ENCODE results near the gene DAZAP1. TPM values are rescaled to one million over a fixed set of nuclear protein-coding genes. Genes with fewer than 3 reads are reported as not detected.

The DAZAP1 gene
- total and polyA plus RNA-seq, 2 experiments from 2014 or later, result 11.0 to 56.6 TPM

DNA sequence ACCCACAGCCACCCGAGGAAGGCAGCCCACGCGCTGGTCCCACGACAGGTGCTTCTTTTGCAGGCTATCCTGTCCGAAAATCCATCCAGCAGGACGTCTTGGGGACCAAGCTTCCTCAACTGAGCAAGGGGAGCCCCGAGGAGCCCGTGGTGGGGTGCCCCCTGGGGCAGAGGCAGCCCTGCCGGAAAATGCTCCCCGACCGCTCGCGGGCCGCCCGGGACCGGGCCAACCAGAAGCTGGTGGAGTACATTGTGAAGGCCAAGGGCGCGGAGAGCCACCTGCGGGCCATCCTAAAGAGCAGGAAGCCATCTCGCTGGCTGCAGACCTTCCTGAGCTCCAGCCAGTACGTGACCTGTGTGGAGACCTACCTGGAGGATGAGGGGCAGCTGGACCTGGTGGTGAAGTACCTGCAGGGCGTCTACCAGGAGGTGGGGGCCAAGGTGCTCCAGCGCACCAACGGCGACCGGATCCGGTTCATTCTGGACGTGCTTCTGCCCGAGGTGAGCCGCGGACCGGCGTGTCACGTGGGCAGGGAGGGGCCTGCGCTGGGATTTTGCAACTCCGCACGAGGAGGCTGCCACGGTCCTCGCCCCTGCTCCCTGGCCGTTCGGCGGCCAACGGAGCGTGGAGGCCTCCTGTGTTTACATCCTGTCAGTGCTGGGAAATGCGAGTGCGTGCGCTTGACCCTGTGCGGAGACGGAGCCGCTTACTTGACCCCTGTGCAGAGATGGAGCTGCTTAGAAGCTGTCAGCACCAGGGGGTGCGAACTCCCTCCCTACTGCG, 36.6 kb upstream of the DAZAP1 start:
- H2AFZ ChIP-seq, result no peak overlapping the region
- no peaks in the 10 kb centered on the region for H3K79me2 ChIP-seq (ENCODE audit: insufficient read depth)
- WGBS, 2 experiments (ENCODE audit: low coverage in 1 of 2, low lambda C conversion rate in 2 of 2, missing lambda C conversion rate in 2 of 2), result 95 to 97% methylated on average over 49 to 52 of the region's 52 CpGs
- no peaks in the 10 kb centered on the region for H3K27me3 ChIP-seq (replicated peaks; ENCODE audit: insufficient read depth)
- H3K9me2 ChIP-seq (ENCODE audit: insufficient read depth), result no peaks in the 10 kb centered on the region
- H3K4me1 ChIP-seq (ENCODE audit: insufficient read depth), result no peaks in the 10 kb centered on the region
- no peaks in the 10 kb centered on the region for H4K20me1 ChIP-seq (ENCODE audit: insufficient read depth)
- no peak for DNase-seq
- no peak overlapping the region for H3K9ac ChIP-seq
- peaks cover 8% of the 10 kb centered on the region; the same call in 1 of the 2 replicates for H3K36me3 ChIP-seq (ENCODE audit: low read depth)
- in situ Hi-C loops (cut with MboI), result no loop called here
- TF ChIP-seq EZH2phosphoT487 (IDR thresholded peaks at IDR 0.05; ENCODE audit: insufficient read depth, low read depth) (no peak), EZH2 (IDR thresholded peaks at IDR 0.05; ENCODE audit: insufficient read depth, poor library complexity, severe bottlenecking) (no peak)
- no peak overlapping the region for H3K27ac ChIP-seq
- no peak overlapping the region for H3K4me2 ChIP-seq (ENCODE audit: unreplicated experiment)
- no peaks in the 10 kb centered on the region for H3F3A ChIP-seq (ENCODE audit: insufficient read depth)
- no peaks in the 10 kb centered on the region for H3K9me3 ChIP-seq (ENCODE audit: low read depth)
- H3K4me3 ChIP-seq, result no peak overlapping the region

DNA sequence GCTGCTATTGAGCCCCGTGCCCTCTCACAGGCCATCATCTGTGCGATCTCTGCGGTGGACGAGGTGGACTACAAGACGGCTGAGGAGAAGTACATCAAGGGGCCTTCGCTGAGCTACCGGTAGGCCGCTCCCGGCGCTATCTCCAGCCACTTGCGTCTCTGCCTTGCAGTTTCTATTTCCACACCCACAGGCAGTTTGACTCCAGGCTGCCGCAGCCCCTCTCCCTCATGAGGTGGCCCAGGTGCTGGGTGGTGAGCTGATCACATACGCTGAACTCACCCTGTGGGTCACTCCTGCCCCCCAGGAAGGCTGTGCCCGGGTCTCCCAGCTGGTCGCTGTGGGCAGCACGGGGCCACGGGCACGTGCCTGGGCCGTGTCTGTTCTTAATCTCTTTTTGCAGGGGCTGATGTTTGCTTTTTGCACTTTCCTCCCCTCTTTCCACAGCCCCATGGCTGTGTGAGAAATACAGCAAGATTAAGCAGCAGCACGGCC, 34.3 kb upstream of the DAZAP1 start:
- H3K9ac ChIP-seq, result no peak overlapping the region
- no peaks in the 10 kb centered on the region for H3K79me2 ChIP-seq (ENCODE audit: insufficient read depth)
- H4K20me1 ChIP-seq (ENCODE audit: insufficient read depth), result no peaks in the 10 kb centered on the region
- H3K27me3 ChIP-seq (replicated peaks; ENCODE audit: insufficient read depth), result no peaks in the 10 kb centered on the region
- no peak overlapping the region for H3K4me2 ChIP-seq (ENCODE audit: unreplicated experiment)
- H3K9me2 ChIP-seq (ENCODE audit: insufficient read depth), result no peaks in the 10 kb centered on the region
- peaks cover 7% of the 10 kb centered on the region; the same call in 1 of the 2 replicates for H3K36me3 ChIP-seq (ENCODE audit: low read depth)
- no peaks in the 10 kb centered on the region for H3K9me3 ChIP-seq (ENCODE audit: low read depth)
- no peak overlapping the region for H2AFZ ChIP-seq
- H3K4me1 ChIP-seq (ENCODE audit: insufficient read depth), result no peaks in the 10 kb centered on the region
- WGBS, 2 experiments (ENCODE audit: low coverage in 1 of 2, low lambda C conversion rate in 2 of 2, missing lambda C conversion rate in 2 of 2), result 91 to 93% methylated on average over 20 of the region's 20 CpGs
- no peak for DNase-seq
- H3K27ac ChIP-seq, result no peak overlapping the region
- no peaks in the 10 kb centered on the region for H3F3A ChIP-seq (ENCODE audit: insufficient read depth)
- no peak overlapping the region for H3K4me3 ChIP-seq
- in situ Hi-C loops (cut with MboI), result no loop called here
- TF ChIP-seq EZH2phosphoT487 (IDR thresholded peaks at IDR 0.05; ENCODE audit: insufficient read depth, low read depth) (no peak), EZH2 (IDR thresholded peaks at IDR 0.05; ENCODE audit: insufficient read depth, poor library complexity, severe bottlenecking) (no peak)

DNA sequence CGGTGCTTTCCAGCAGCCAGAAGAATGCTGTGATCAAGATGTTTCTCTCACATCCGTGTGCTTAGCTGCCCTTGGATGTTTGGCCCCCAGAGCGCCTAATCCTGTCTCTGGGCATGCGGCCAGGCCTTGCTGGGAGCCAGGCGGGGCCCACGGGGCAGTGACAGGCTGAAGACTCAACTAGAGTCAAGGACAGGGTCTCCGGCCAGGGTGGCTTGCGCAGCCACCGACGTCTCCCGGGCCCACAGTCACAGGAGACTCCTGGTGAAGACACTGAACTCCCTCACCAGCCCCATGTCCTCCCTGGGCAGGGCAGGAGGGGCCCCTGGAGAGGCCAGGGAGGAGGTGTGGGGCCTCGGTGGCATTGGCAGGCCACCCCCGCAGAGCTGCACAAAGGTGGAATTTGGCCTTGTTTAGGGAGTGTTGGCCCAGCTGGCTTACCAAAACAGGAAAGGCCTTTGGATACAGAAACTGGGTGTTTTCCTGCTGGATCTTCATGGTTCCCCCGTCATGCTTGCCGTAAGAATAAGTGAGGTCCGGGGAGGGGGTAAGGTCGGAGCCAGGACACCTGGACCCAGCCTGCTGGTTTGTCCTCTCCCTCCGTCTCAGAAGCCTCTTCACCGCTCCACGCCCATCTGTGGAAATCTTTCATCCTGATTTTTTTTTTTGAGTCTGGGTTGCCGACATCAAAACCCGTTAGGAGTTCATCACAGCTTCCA, 33.7 kb upstream of the DAZAP1 start:
- no peak overlapping the region for H3K27ac ChIP-seq
- no peak overlapping the region for H3K4me3 ChIP-seq
- no peaks in the 10 kb centered on the region for H3K9me2 ChIP-seq (ENCODE audit: insufficient read depth)
- no peaks in the 10 kb centered on the region for H4K20me1 ChIP-seq (ENCODE audit: insufficient read depth)
- no peaks in the 10 kb centered on the region for H3K4me1 ChIP-seq (ENCODE audit: insufficient read depth)
- peaks cover 7% of the 10 kb centered on the region; the same call in 1 of the 2 replicates for H3K36me3 ChIP-seq (ENCODE audit: low read depth)
- no peak overlapping the region for H2AFZ ChIP-seq
- WGBS, 2 experiments (ENCODE audit: low coverage in 1 of 2, low lambda C conversion rate in 2 of 2, missing lambda C conversion rate in 2 of 2), result 80 to 81% methylated on average over 21 to 22 of the region's 22 CpGs
- no peak overlapping the region for H3K4me2 ChIP-seq (ENCODE audit: unreplicated experiment)
- H3K9ac ChIP-seq, result no peak overlapping the region
- in situ Hi-C loops (cut with MboI), result no loop called here
- H3F3A ChIP-seq (ENCODE audit: insufficient read depth), result no peaks in the 10 kb centered on the region
- H3K27me3 ChIP-seq (replicated peaks; ENCODE audit: insufficient read depth), result no peaks in the 10 kb centered on the region
- no peak for TF ChIP-seq EZH2phosphoT487 (IDR thresholded peaks at IDR 0.05; ENCODE audit: insufficient read depth, low read depth)
- no peak for TF ChIP-seq EZH2 (IDR thresholded peaks at IDR 0.05; ENCODE audit: insufficient read depth, poor library complexity, severe bottlenecking)
- H3K79me2 ChIP-seq (ENCODE audit: insufficient read depth), result no peaks in the 10 kb centered on the region
- no peak for DNase-seq
- H3K9me3 ChIP-seq (ENCODE audit: low read depth), result no peaks in the 10 kb centered on the region

DNA sequence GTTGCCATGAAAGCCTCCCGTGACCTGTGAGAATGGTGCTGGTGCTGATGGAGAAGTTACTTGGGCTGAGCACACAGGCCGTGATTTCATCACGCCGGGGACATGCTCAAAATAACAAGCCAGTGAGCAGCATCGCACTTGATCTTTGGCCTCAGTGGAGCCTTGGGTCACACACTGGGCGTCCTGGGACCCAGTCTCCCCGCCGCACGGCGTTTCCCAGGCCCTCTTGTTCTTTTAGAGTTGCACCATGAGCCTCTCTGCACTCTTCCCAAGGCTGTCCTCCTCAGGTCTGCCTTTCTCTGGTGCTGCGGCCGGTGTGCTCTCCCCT, 33.2 kb upstream of the DAZAP1 start:
- Histone ChIP-seq H3K79me2 (ENCODE audit: insufficient read depth) (no peaks in the 10 kb centered on the region), H3K9me3 (ENCODE audit: low read depth) (no peaks in the 10 kb centered on the region), H3K27me3 (replicated peaks; ENCODE audit: insufficient read depth) (no peaks in the 10 kb centered on the region), H3K36me3 (ENCODE audit: low read depth) (peaks cover 7% of the 10 kb centered on the region; the same call in 1 of the 2 replicates), H3K4me1 (ENCODE audit: insufficient read depth) (no peaks in the 10 kb centered on the region), H4K20me1 (ENCODE audit: insufficient read depth) (no peaks in the 10 kb centered on the region), H3K4me3 (no peak overlapping the region), H3K4me2 (ENCODE audit: unreplicated experiment) (no peak overlapping the region), H3K9me2 (ENCODE audit: insufficient read depth) (no peaks in the 10 kb centered on the region), H2AFZ (no peak overlapping the region), H3K27ac (no peak overlapping the region), H3F3A (ENCODE audit: insufficient read depth) (no peaks in the 10 kb centered on the region), H3K9ac (no peak overlapping the region)
- no peak for DNase-seq
- TF ChIP-seq EZH2 (IDR thresholded peaks at IDR 0.05; ENCODE audit: insufficient read depth, poor library complexity, severe bottlenecking), result no peak
- TF ChIP-seq EZH2phosphoT487 (IDR thresholded peaks at IDR 0.05; ENCODE audit: insufficient read depth, low read depth), result no peak
- in situ Hi-C loops (cut with MboI), result no loop called here
- 92 to 93% methylated on average over 11 of the region's 12 CpGs for WGBS, 2 experiments (ENCODE audit: low coverage in 1 of 2, low lambda C conversion rate in 2 of 2, missing lambda C conversion rate in 2 of 2)
